Central memory CD8-positive, alpha-beta T cell (primary cell): ENCODE results near the gene ELK1.

Experiments
- ATAC-seq: fragments of 150-1000 bp; cut with Tn5 transposase; replicated peaks from 2 replicates; pipeline ENCODE4 v1.10.0; 2022; ENCODE audit warnings: mild to moderate bottlenecking, moderate FRiP score, moderate number of reproducible peaks; ENCODE audit not compliant: poor library complexity, severe bottlenecking; ENCODE audit errors: extremely low read depth
- DNase-seq, 2 donors: peaks; one replicate each; pipeline ENCODE4 v3.0.0; 2021; ENCODE audit warnings: low spot score in 2 of 2
- H3K27ac Mint-ChIP-seq: one replicate; pipeline ENCODE4 v1.8.0; 2022; ENCODE audit warnings: low read depth, mild to moderate bottlenecking, moderate library complexity, mixed read lengths
- H3K27me3 Mint-ChIP-seq: one replicate; pipeline ENCODE4 v1.8.0; 2022; ENCODE audit warnings: mixed read lengths
- H3K36me3 Mint-ChIP-seq: one replicate; pipeline ENCODE4 v1.8.0; 2022; ENCODE audit warnings: mild to moderate bottlenecking, moderate library complexity, mixed read lengths; ENCODE audit not compliant: insufficient read depth
- H3K4me1 Mint-ChIP-seq: one replicate; pipeline ENCODE4 v1.8.0; 2022; ENCODE audit warnings: mixed read lengths
- H3K4me3 Mint-ChIP-seq: one replicate; pipeline ENCODE4 v1.8.0; 2022; ENCODE audit warnings: mild to moderate bottlenecking, moderate library complexity, mixed read lengths
- H3K9me3 Mint-ChIP-seq: one replicate; pipeline ENCODE4 v1.8.0; 2022; ENCODE audit warnings: mixed read lengths

Gene ELK1

DNA sequence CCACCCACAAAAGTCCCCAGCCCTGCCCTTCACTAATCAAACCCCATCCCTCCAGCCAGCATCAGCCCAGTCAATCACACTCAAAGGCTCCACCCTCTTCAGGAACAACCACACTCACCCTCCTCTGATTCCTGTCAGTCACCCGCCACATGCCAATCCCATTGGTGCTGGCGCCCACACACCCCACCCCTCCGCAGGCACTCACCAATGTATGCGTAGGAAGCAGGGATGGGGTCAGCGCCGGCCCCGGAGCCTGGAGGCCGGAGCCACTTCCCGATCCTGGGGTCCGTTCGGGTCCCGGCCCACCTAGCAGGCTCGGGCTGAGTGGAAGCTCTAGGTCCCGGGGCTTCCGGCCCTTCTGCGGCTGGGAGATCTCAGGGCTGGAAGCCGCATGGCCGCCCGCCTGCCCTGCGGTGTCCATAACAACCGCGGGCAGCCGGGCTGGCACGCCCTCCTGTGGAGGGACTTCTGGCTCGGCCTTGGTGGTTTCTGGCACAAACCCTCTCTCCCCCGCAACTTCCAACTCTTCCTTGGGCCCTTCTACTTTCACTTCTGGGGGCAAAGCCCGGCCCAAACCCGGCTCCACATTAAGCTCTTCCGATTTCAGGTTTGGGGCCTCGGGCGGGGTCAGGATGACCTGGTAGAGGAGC, 12.7 kb downstream of the ELK1 start:
- no peak overlapping the region for H3K4me3 Mint-ChIP-seq
- DNase-seq: no peak
- no peaks in the 10 kb centered on the region for H3K27me3 Mint-ChIP-seq
- H3K4me1 Mint-ChIP-seq: peaks cover 2% of the 10 kb centered on the region
- no peak overlapping the region for H3K27ac Mint-ChIP-seq
- no peak for ATAC-seq
- peaks cover 37% of the 10 kb centered on the region for H3K36me3 Mint-ChIP-seq
- no peaks in the 10 kb centered on the region for H3K9me3 Mint-ChIP-seq

- DNase-seq (peak in 1 of 2 donors; percentile 44), ATAC-seq (peak; percentile 84)
- no peaks in the 10 kb centered on the region for H3K9me3 Mint-ChIP-seq
Observed at GRCh38 chrX:47634871-47635575, 15.3 kb downstream of the ELK1 start.

DNA sequence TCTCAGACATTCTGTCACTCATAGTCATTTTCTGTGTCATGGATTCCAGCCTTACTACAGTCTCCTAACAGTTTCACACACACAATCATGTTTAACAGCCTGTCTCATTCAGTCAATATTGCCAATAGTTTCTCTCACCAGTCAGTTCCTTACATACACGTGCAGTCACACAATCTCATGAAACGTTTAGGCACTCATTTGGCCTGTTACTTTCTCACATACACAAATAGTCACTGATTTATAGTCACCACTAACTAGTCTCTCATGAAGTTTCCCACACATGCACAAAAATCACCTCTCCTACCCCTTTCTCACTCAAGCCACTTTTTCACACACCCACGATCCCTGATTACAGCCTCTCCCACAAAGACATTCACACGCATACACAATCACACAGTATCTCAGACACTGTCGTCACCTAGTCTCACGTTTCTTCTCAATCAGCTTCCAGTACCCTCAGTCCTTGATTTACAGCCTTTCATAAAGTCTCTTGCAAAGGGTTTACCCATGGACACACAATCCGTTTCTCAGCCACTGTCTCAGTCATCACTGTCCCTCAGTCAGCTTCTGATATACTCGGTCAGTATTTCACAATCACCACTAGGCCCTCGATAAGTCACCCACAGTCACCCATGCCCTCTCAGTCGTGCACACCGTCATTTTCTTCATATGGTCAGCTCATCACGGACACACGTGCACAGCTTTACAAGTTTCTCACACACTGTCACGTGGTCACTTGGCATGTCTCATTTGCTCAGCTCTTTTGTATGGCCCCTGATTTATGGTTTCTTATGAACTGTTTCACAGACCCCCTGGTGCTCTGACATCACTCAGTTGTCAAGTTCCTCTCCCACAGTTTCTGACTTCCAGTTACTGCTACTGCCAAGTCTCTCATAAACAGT, 16.4 kb downstream of the ELK1 start:
- Mint-ChIP-seq H3K4me1 (peaks cover 13% of the 10 kb centered on the region), H3K36me3 (peaks cover 13% of the 10 kb centered on the region), H3K27me3 (no peaks in the 10 kb centered on the region), H3K4me3 (no peak overlapping the region), H3K27ac (no peak overlapping the region), H3K9me3 (no peaks in the 10 kb centered on the region)
- no peak for DNase-seq
- no peak for ATAC-seq

More at GRCh38 chrX:47634871-47635575, 15.3 kb downstream of the ELK1 start:
- Mint-ChIP-seq H3K27ac (no peak overlapping the region), H3K4me1 (peaks cover 9% of the 10 kb centered on the region), H3K4me3 (no peak overlapping the region), H3K27me3 (no peaks in the 10 kb centered on the region), H3K36me3 (peaks cover 20% of the 10 kb centered on the region)

DNA sequence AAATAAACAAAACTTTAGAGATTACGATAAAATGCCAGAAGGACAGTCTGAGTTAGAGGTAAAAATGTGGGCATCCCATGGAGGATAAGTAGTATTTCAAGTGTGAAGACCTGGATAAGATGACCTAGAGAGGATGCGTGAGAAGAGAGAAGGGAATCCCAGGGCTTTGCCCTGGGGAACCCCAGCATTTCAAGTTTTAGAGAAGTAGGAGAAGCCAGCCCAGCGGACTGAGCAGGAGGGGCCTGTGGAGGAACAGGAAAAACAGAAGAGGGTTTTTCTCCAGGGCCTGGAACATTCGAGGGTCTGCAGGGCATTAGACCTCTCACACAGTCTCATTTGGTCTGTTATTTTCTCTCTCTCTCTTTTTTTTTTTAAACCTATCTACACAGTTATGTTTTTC, 17.7 kb downstream of the ELK1 start:
- Mint-ChIP-seq H3K36me3 (peaks cover 5% of the 10 kb centered on the region), H3K27me3 (no peaks in the 10 kb centered on the region), H3K4me1 (peaks cover 13% of the 10 kb centered on the region), H3K9me3 (no peaks in the 10 kb centered on the region), H3K4me3 (no peak overlapping the region), H3K27ac (no peak overlapping the region)
- ATAC-seq (no peak), DNase-seq (no peak)

DNA sequence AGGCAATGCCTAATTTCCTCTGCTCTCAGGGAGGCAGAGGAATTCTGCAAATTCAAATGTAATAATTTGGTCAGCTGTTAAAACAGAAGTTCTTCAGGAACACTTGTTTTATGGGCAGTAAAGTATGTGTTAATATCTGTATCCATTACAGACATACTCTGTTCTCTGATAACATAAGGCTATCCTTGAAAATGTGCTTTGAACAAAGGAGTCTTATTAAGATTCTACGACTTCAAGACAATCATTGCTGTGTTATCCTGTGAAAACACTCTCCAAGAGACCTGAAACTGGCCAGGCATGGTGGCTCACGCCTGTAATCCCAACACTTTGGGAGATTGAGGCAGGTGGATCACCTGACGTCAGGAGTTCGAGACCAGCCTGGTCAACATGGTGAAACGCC, 18.7 kb downstream of the ELK1 start:
- Mint-ChIP-seq H3K27ac (no peak overlapping the region), H3K27me3 (no peaks in the 10 kb centered on the region), H3K4me1 (peaks cover 13% of the 10 kb centered on the region), H3K36me3 (peaks cover 7% of the 10 kb centered on the region), H3K9me3 (no peaks in the 10 kb centered on the region), H3K4me3 (no peak overlapping the region)
- no peak for DNase-seq
- no peak for ATAC-seq

GRCh38 chrX:47629419-47630200, 20.8 kb downstream of the ELK1 start, which contains the start of gene CFP:
CFP (minus strand) TSS chrX:47629930; CDS start chrX:47629844, 86 bp downstream.
- ATAC-seq (no peak), DNase-seq (no peak)
- peaks cover 6% of the 10 kb centered on the region for H3K36me3 Mint-ChIP-seq
- no peaks in the 10 kb centered on the region for H3K27me3 Mint-ChIP-seq
- peaks cover 13% of the 10 kb centered on the region for H3K4me1 Mint-ChIP-seq
- H3K4me3 Mint-ChIP-seq: peak within 1 kb of the TSS; percentile 60
- no peak within 1 kb of the TSS for H3K27ac Mint-ChIP-seq
- no peaks in the 10 kb centered on the region for H3K9me3 Mint-ChIP-seq

DNA sequence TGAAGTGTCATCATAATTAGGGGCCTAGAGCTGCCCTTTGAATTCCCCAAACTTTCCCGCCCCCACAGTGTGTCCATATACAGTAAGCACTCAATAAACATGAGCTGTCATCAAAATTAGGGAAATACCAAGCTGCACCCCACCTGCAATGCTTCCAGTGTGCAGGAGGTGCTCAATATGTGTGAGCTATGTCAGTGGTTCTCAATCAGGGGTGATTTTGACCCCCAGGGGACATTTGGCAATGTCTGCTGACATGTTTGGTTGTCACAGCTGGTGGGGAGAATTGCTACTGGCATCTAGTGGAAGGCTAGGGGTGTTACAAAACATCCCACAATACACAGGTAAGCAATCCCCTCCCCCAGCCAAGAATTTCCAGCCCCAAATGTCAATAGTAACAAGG, 21.4 kb downstream of the ELK1 start:
- H3K9me3 Mint-ChIP-seq: no peaks in the 10 kb centered on the region
- H3K27ac Mint-ChIP-seq: no peak overlapping the region
- H3K27me3 Mint-ChIP-seq: peaks cover 3% of the 10 kb centered on the region
- peaks cover 13% of the 10 kb centered on the region for H3K4me1 Mint-ChIP-seq
- no peak for ATAC-seq
- DNase-seq: no peak
- H3K36me3 Mint-ChIP-seq: peaks cover 6% of the 10 kb centered on the region
- H3K4me3 Mint-ChIP-seq: no peak overlapping the region

DNA sequence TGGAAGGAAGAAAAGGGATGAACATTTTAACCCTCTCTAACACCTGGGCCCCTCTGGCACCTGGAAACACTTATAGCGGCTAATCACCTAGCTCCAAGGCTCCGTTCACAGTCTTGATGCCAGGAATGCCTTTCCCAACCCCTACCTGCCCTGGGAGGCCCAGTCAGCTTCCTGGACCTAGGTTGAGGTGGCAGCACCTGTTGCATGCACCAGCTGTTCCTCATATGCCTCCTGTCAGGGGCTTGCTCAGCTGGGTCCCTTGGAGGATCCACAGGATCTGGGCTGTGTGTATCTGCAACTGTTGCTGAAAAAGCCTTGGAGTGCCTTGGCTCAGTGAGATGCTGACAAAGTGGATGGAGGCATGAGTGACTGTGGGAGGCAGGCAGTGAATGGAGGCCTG, 25.0 kb downstream of the ELK1 start:
- peaks cover 6% of the 10 kb centered on the region for H3K36me3 Mint-ChIP-seq
- no peak overlapping the region for H3K27ac Mint-ChIP-seq
- H3K4me3 Mint-ChIP-seq: no peak overlapping the region
- ATAC-seq (no peak), DNase-seq (no peak)
- peaks cover 25% of the 10 kb centered on the region for H3K27me3 Mint-ChIP-seq
- no peaks in the 10 kb centered on the region for H3K9me3 Mint-ChIP-seq
- peaks cover 10% of the 10 kb centered on the region for H3K4me1 Mint-ChIP-seq

DNA sequence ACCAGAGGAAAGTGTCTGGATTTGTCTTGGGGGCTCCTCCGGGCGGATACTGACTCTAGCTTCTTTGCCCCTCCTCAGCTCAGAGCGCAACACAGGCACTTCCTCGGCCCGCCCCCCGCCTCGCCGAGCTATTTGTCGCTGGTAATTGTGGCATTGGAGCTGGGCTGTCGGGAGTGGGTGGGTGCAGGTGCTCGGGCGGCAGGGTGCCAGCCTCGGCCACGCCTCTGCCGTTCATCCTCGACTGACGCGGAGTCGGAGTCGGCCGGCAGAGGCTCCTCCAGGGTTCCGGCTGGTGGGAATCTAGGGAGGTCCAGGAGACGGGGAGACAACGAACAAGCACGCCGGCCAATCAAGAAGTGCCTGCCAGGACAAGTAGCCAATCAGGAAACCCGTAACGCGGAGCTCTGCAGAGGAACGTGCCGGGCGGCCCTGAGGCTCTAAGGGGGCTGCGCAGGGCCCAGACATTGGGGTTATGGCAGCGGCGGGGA, 26.8 kb downstream of the ELK1 start:
- peak overlapping the region; percentile 27 for H3K4me3 Mint-ChIP-seq
- DNase-seq (no peak), ATAC-seq (no peak)
- H3K27ac Mint-ChIP-seq: no peak overlapping the region
- no peaks in the 10 kb centered on the region for H3K9me3 Mint-ChIP-seq
- peaks cover 12% of the 10 kb centered on the region for H3K4me1 Mint-ChIP-seq
- H3K27me3 Mint-ChIP-seq: peaks cover 25% of the 10 kb centered on the region
- H3K36me3 Mint-ChIP-seq: peaks cover 12% of the 10 kb centered on the region

DNA sequence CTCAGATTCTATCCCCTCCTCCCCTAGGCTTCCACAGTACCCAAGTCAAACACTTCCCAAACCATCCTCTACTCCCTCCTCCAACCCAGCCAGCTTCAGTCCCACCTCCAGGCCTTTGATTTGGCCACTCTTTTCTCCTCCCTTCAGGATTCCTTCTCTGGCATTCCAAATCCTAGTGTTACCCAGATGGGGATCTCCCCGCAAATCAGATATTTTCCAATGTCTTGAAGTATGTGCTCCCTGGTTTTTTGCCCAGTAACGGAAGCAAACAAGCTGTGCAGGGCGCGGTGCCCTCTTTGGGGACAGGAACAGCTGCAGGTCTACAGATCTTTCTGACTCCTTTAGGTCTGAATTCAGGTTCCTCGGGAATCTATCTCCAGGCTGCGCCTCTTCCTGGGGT, 28.5 kb downstream of the ELK1 start:
- H3K27me3 Mint-ChIP-seq: peaks cover 34% of the 10 kb centered on the region

DNA sequence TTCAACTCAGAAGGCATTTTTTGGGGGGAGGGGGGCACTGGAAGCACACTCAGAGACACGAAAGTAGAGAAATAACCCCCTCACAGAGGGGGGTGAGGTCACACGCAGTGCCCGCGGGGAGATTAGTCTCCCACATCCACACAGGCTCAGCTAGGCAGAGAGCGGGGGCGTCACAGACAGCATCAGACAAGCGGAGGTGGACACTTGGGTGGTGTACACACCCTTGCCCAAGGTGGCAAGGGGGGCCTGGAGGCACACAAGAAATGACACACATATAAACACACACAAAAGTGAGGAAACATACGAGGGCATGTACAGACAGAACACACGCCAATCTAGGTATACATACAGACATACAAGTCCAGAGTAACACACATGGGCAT, 30.1 kb downstream of the ELK1 start:
- Mint-ChIP-seq H3K36me3 (peaks cover 11% of the 10 kb centered on the region), H3K27me3 (peaks cover 34% of the 10 kb centered on the region), H3K9me3 (no peaks in the 10 kb centered on the region), H3K4me3 (peak overlapping the region; percentile 20), H3K4me1 (peaks cover 13% of the 10 kb centered on the region), H3K27ac (no peak overlapping the region)
- DNase-seq (no peak), ATAC-seq (no peak)

More for the DNA sequence above, 28.5 kb downstream of the ELK1 start:
- Mint-ChIP-seq H3K27ac (no peak overlapping the region), H3K9me3 (no peaks in the 10 kb centered on the region), H3K36me3 (peaks cover 13% of the 10 kb centered on the region), H3K4me1 (peaks cover 13% of the 10 kb centered on the region), H3K4me3 (no peak overlapping the region)
- ATAC-seq: no peak
- DNase-seq: no peak
